Type B pancreatic cell (in vitro differentiated cells): Measurements from ENCODE around the gene OR2T1. TPM values are rescaled to one million over a fixed set of nuclear protein-coding genes. Genes with fewer than 3 reads are reported as not detected.

Experiments
- DNase-seq: peaks from one replicate; pipeline ENCODE4 v3.0.0; 2021; ENCODE audit warnings: mixed read lengths; ENCODE audit not compliant: unreplicated experiment; ENCODE audit errors: extremely low spot score
- H3K27ac Mint-ChIP-seq: 2 replicates; pipeline ENCODE4 v1.8.0; 2021; ENCODE audit warnings: mild to moderate bottlenecking, mixed read lengths
- H3K27me3 Mint-ChIP-seq: 2 replicates; pipeline ENCODE4 v1.8.0; 2021; ENCODE audit warnings: mixed read lengths
- H3K36me3 Mint-ChIP-seq: 2 replicates; pipeline ENCODE4 v1.8.0; 2021; ENCODE audit warnings: mixed read lengths
- H3K4me1 Mint-ChIP-seq: one replicate; pipeline ENCODE4 v1.8.0; 2021; ENCODE audit warnings: mixed read lengths; ENCODE audit not compliant: unreplicated experiment
- H3K4me3 Mint-ChIP-seq: 2 replicates; pipeline ENCODE4 v1.8.0; 2021; ENCODE audit warnings: mild to moderate bottlenecking, mixed read lengths
- H3K9me3 Mint-ChIP-seq: 2 replicates; pipeline ENCODE4 v1.8.0; 2021; ENCODE audit warnings: mixed read lengths
- CTCF ChIP-seq: fragments of 200-600 bp; sonication (generic); conservative IDR thresholded peaks from 2 replicates; pipeline ENCODE4 v1.5.0; 2021; ENCODE audit warnings: antibody characterized with exemption, mild to moderate bottlenecking
- total RNA-seq: library from RNA; stranded (reverse); gene quantifications from 2 replicates; pipeline ENCODE4 v1.2.1, GENCODE V29; 2021; ENCODE audit warnings: low replicate concordance

Gene OR2T1
- total RNA-seq, 1 donor from 2014 or later, result not detected

GRCh38 chr1:248373761-248374160, 29.1 kb upstream of the OR2T1 start:
- H3K4me1 Mint-ChIP-seq, result no peaks in the 10 kb centered on the region
- peaks cover 13% of the 10 kb centered on the region for H3K9me3 Mint-ChIP-seq
- no peak overlapping the region for H3K4me3 Mint-ChIP-seq
- no peak for DNase-seq
- no peaks in the 10 kb centered on the region for H3K36me3 Mint-ChIP-seq
- TF ChIP-seq CTCF, result no peak
- no peak overlapping the region for H3K27ac Mint-ChIP-seq
- H3K27me3 Mint-ChIP-seq, result no peaks in the 10 kb centered on the region

- H3K27me3 Mint-ChIP-seq, result no peaks in the 10 kb centered on the region
- H3K27ac Mint-ChIP-seq, result no peak within 1 kb of the TSS
- no peak within 1 kb of the TSS for H3K4me3 Mint-ChIP-seq
Measured at GRCh38 chr1:248375446-248375845, 27.4 kb upstream of the OR2T1 start, which contains the start of gene OR2T6. TSS of gene OR2T6 (plus strand) at chr1:248375746. CDS start at chr1:248387609, 11,863 bp downstream.

GRCh38 chr1:248376916-248377315, 25.9 kb upstream of the OR2T1 start:
- Mint-ChIP-seq H3K27ac (no peak overlapping the region), H3K36me3 (no peaks in the 10 kb centered on the region), H3K27me3 (no peaks in the 10 kb centered on the region), H3K4me1 (no peaks in the 10 kb centered on the region), H3K9me3 (peaks cover 15% of the 10 kb centered on the region), H3K4me3 (no peak overlapping the region)
- TF ChIP-seq CTCF, result no peak
- DNase-seq, result no peak

More at GRCh38 chr1:248375446-248375845, 27.4 kb upstream of the OR2T1 start, which contains the start of gene OR2T6:
- DNase-seq, result no peak
- peaks cover 12% of the 10 kb centered on the region for H3K9me3 Mint-ChIP-seq
- H3K4me1 Mint-ChIP-seq, result no peaks in the 10 kb centered on the region
- no peaks in the 10 kb centered on the region for H3K36me3 Mint-ChIP-seq
- TF ChIP-seq CTCF, result no peak

- Mint-ChIP-seq H3K4me3 (no peak overlapping the region), H3K27ac (no peak overlapping the region), H3K4me1 (no peaks in the 10 kb centered on the region), H3K36me3 (no peaks in the 10 kb centered on the region), H3K9me3 (peaks cover 14% of the 10 kb centered on the region), H3K27me3 (no peaks in the 10 kb centered on the region)
- TF ChIP-seq CTCF, result no peak
- DNase-seq, result no peak
Measured at GRCh38 chr1:248380854-248381253, 22.0 kb upstream of the OR2T1 start.

- H3K36me3 Mint-ChIP-seq, result no peaks in the 10 kb centered on the region
- no peak overlapping the region for H3K27ac Mint-ChIP-seq
- peaks cover 16% of the 10 kb centered on the region for H3K9me3 Mint-ChIP-seq
- no peaks in the 10 kb centered on the region for H3K27me3 Mint-ChIP-seq
- H3K4me1 Mint-ChIP-seq, result no peaks in the 10 kb centered on the region
- DNase-seq, result no peak
- no peak overlapping the region for H3K4me3 Mint-ChIP-seq
- TF ChIP-seq CTCF, result no peak
Measured at GRCh38 chr1:248388426-248388825, 14.4 kb upstream of the OR2T1 start.

- H3K36me3 Mint-ChIP-seq, result no peaks in the 10 kb centered on the region
- H3K9me3 Mint-ChIP-seq, result peaks cover 12% of the 10 kb centered on the region
- no peak for DNase-seq
- H3K4me3 Mint-ChIP-seq, result no peak overlapping the region
- no peaks in the 10 kb centered on the region for H3K27me3 Mint-ChIP-seq
- no peaks in the 10 kb centered on the region for H3K4me1 Mint-ChIP-seq
- H3K27ac Mint-ChIP-seq, result no peak overlapping the region
- no peak for TF ChIP-seq CTCF
Measured at GRCh38 chr1:248393050-248393449, 9.8 kb upstream of the OR2T1 start.
